ENCODE measurements around the gene PUM2. TPM values are rescaled to one million over a fixed set of nuclear protein-coding genes. Genes with fewer than 3 reads are reported as not detected.
A peak's percentile ranks its signal among the peaks of the same experiment; 100 is the strongest.

The PUM2 gene
- total and polyA plus RNA-seq, 12 donors = 12.4 to 79.1 (median 67.6) TPM

DNA sequence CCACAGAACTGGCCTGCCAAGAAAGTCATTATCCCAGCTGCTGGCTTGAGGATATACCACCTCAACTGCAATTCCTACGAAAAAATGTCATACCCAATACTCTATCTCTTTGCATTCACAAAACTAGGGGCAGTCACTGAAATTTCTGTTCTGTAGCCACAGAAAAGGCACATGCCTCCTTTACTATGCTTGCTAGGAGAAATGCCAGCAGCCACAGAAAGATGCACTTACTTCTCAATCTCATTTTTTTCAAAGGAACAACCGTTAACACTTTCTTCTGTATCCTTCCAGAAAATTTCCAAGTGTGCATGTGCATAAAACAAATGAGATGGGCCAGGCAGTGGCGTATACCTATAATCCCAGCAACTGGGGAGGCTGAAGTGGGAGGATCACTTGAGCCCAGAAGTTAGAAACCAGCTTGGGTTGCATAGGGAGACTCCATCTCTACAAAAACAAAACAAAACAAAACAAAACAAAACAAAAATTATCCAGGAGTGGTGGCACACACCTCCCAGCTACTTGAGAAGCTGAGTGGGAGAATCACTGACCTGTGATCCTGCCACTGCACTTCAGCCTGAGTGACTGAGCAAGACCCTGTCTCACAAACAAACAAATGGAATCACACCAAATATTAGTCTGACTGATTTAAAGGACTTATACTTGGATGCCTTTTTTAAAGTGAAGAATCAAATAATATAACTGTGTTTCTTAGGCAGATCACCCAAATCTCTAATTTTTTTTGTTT, 22.4 kb upstream of the PUM2 start:
- DNase-seq (no peak), ATAC-seq (no peak)
- H3K27ac ChIP-seq = no peak overlapping the region
- intact Hi-C loops (cut with DNase I) = no loop called here
- H3K4me1 ChIP-seq = no peaks in the 10 kb centered on the region
- 52 to 69% methylated on average over 3 of the region's 3 CpGs for WGBS, 2 donors
- TF ChIP-seq, protein P1, sequence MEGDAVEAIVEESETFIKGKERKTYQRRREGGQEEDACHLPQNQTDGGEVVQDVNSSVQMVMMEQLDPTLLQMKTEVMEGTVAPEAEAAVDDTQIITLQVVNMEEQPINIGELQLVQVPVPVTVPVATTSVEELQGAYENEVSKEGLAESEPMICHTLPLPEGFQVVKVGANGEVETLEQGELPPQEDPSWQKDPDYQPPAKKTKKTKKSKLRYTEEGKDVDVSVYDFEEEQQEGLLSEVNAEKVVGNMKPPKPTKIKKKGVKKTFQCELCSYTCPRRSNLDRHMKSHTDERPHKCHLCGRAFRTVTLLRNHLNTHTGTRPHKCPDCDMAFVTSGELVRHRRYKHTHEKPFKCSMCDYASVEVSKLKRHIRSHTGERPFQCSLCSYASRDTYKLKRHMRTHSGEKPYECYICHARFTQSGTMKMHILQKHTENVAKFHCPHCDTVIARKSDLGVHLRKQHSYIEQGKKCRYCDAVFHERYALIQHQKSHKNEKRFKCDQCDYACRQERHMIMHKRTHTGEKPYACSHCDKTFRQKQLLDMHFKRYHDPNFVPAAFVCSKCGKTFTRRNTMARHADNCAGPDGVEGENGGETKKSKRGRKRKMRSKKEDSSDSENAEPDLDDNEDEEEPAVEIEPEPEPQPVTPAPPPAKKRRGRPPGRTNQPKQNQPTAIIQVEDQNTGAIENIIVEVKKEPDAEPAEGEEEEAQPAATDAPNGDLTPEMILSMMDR (IDR thresholded peaks at IDR 0.05) = no peak
- H3K36me3 ChIP-seq = no peaks in the 10 kb centered on the region
- H3K9me3 ChIP-seq = no peaks in the 10 kb centered on the region
- H3K4me3 ChIP-seq = no peak overlapping the region
- peaks cover 0 to 17% (median 9%) of the 10 kb centered on the region in 7 donors for H3K27me3 ChIP-seq

DNA sequence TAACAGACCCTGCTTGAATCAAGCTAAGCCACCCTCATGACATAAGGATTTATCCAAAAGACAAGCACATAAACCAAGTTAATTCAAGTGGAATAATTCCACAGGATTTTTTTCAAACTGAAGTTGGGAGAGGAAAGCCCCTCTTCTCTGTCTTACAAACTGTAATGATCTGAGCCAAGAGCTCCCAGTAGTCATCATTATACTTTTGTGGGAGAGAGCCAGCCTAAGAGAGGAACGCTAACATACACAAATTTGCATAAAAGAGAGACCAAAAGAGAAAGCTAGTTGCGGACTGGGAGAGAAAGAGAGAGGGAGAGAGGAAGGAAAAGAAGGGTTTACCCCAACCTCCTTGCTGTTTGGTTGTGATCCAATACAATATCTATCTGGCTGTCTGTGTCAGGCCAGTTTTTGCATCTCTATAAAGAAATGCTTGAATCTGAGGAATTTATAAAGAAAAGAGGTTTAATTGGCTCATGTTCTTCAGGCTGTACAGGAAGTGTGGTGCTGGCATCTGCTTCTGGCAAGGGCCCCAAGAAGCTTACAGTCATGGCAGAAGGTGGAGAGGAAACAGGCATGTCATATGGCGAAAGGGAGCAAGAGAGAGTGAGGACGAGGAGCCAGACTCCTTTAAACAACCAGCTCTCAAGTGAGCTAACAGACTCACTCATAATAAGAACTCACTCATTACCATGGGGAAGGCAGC, 20.8 kb upstream of the PUM2 start:
- Histone ChIP-seq H3K27ac (no peak overlapping the region), H3K9me3 (peaks cover 0 to 5% (median 0%) of the 10 kb centered on the region in 11 donors), H3K4me1 (no peaks in the 10 kb centered on the region), H3K4me3 (no peak overlapping the region), H3K27me3 (peaks cover 0 to 17% (median 9%) of the 10 kb centered on the region in 7 donors), H3K36me3 (no peaks in the 10 kb centered on the region)
- ATAC-seq (no peak), DNase-seq (no peak)
- intact Hi-C loops (cut with DNase I) = no loop called here
- TF ChIP-seq, protein P1 (IDR thresholded peaks at IDR 0.05) = no peak
- WGBS, 2 donors = 77 to 81% methylated on average over 4 of the region's 4 CpGs

DNA sequence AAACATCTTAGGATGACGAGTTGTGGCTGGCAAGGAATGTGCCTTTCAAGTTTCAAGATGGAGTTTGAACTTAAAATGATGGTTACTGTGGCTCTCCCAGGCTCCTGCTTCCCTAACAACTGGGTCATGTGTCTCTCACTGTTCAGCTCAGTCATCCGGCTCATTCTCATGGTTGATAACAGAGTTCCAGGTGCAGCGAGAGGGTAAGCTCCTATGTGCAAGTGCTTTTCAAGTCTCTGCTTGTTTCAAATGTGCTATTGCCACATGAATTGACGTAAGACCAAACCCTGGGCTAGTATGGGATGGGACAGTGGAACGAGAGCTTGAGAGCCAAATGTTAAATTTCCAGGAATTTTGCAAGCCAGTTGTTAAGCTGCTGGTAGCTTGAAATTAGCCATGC, 19.5 kb upstream of the PUM2 start:
- Histone ChIP-seq H3K4me3 (no peak overlapping the region), H3K36me3 (no peaks in the 10 kb centered on the region), H3K27me3 (peaks cover 0 to 17% (median 11%) of the 10 kb centered on the region in 7 donors), H3K27ac (no peak overlapping the region), H3K4me1 (peaks cover 0 to 10% (median 0%) of the 10 kb centered on the region in 9 donors), H3K9me3 (peaks cover 0 to 5% (median 0%) of the 10 kb centered on the region in 11 donors)
- WGBS, 2 donors = 59 to 60% methylated on average over 5 of the region's 5 CpGs
- intact Hi-C loops (cut with DNase I) = no loop called here
- DNase-seq (no peak), ATAC-seq (peak in 4 of 8 donors; percentile 38 to 74 (median 50))
- TF ChIP-seq, protein P1 (IDR thresholded peaks at IDR 0.05) = no peak

DNA sequence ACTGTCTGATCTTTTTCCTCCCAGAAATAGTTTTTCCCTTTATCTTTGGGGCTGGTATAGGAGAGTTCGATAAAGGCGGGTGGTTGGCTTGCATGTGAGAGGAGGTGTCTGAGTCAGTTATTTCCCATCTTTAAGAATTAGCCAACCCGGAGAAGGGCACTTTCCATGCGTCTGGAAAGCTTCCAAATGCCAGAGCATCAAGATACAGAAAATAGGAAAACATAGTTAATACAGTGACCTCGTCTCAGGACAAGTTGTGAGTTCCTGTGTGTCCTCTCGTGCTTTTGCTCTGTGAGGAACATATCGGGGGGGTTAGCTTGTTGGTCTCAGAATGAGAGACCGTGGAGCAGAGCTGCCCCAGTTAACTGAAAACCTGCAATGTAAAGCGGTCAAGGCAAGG, 18.7 kb upstream of the PUM2 start:
- ATAC-seq (no peak), DNase-seq (no peak)
- intact Hi-C loops (cut with DNase I) = no loop called here
- TF ChIP-seq, protein P1 (IDR thresholded peaks at IDR 0.05) = no peak
- Histone ChIP-seq H3K27ac (no peak overlapping the region), H3K4me3 (no peak overlapping the region), H3K36me3 (no peaks in the 10 kb centered on the region), H3K27me3 (peaks cover 0 to 17% (median 11%) of the 10 kb centered on the region in 7 donors), H3K4me1 (peaks cover 0 to 17% (median 0%) of the 10 kb centered on the region in 9 donors), H3K9me3 (peaks cover 0 to 5% (median 0%) of the 10 kb centered on the region in 11 donors)
- 50 to 55% methylated on average over 9 of the region's 9 CpGs for WGBS, 2 donors
